CD4-positive, alpha-beta T cell treated with Interleukin-4 for 4 hours (primary cell): Measurements from ENCODE around the gene HNRNPL.
"Not testable (repeated sequence)": the region's sequence is repeated elsewhere in the genome, so short reads cannot be mapped to it uniquely, and the experiment has no call there.

Experiments
- DNase-seq: peaks from one replicate; pipeline ENCODE4 v3.0.0-alpha.2; 2020

The HNRNPL gene

DNA sequence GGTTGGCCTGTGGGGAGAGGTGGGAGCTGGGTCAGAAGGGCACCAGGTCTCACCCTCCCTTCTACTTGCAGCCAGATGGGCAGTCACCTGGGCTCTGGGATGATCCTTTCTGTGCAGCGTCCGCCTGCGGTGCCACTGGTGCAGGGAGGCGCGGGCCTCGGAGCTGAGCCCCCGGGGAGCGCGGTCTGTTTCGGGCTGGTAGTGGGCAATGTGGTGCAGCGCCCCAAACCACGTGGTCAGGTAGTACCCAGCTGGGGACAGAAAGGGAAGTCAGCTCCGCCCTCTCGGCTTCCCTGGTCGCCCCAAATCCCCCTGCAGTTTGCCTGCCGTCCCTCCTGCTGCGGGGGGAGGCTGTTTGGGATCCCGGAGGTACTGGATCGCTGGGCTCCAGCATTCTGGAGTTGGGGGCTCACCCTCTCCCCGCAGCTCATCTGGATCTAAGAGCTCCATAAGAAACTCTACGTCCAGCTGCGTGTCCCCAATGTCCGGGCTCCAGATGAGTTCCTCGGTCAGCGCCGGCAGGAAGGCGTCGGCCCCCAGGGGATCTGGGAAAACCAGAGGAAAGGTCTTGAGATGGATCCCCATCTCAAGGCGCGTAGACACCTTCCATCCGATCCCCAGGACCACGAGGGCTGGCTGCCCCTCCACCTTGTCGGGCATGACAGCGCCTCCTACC is 19.5 kb upstream of the HNRNPL start:
- DNase-seq = no peak

DNA sequence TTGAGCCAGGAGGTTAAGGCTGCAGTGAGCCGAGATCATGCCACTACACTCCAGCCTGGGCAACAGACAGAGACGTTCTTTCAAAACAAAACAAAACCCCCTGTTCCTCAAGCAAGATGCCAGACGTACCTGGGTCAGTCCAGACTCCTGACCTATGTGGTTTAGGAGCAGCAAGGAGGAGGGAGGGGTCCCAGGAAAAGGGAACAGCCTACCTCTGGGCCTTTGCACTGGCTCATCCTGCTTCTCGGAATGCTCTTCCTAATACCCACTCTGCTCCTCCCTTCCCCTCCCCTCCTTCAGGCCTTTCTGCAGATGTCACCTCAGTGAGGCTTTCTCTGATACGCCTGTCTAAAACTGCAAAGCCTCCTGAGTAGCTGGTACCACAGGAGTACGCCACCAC is 18.8 kb upstream of the HNRNPL start:
- no peak for DNase-seq

GRCh38 chr19:38867171-38867780 is 17.5 kb upstream of the HNRNPL start:
- no peak for DNase-seq

DNA sequence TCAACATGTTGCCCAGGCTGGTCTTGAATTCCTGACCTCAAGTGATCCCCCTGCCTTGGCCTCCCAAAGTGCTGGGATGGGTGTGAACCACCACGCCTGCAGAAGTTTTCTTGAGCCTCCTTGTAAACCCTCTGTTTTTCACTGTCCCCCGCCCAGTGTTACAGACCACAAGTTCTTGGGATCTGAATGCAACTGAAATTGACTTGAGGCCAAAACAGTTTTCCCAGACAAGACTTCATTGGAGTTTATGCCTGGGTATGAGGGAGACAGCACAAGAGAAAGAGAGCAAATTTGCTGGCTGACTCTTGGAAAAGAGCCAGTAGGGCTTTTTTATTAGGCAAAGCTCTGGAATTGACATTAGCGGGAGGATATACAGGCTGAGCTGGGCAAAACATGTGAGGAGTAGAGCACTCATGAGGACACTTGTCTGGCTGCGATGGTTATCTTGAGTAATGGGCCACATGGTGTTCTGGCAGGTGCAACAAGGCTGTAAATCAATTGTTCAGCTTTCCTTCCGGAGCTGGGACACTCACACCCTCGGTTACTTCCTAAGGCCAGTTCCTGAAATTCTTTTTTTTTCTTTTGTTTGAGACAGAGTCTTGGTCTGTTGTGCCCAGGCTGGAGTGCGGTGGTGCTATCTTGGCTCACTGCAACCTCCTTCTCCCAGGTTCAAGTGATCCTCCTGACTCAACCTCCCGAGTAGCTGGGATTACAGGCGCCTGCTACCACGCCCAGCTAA is 12.7 kb upstream of the HNRNPL start:
- no peak for DNase-seq

GRCh38 chr19:38861368-38861767 is 11.6 kb upstream of the HNRNPL start:
- DNase-seq = no peak

GRCh38 chr19:38859631-38860204 is 9.9 kb upstream of the HNRNPL start:
- DNase-seq = not testable (repeated sequence)

DNA sequence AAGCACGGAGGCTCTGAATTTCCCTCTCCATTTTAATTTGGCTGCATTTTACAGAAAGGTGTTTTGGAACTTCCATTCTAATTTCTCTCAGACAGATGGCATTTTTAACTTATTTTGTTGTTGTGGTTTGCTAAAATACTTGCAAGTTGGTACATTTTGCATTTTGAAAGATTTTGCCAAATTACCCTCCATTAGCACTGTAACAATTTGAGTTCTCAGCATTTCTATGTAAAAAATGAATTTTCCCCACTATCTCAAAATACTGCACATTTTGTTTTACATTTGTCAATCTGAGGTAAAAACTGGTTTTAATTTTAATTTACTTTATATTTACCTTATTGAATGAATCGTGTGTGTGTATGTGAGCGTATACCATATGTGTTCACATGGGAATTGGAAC is 7.0 kb upstream of the HNRNPL start:
- DNase-seq = no peak

DNA sequence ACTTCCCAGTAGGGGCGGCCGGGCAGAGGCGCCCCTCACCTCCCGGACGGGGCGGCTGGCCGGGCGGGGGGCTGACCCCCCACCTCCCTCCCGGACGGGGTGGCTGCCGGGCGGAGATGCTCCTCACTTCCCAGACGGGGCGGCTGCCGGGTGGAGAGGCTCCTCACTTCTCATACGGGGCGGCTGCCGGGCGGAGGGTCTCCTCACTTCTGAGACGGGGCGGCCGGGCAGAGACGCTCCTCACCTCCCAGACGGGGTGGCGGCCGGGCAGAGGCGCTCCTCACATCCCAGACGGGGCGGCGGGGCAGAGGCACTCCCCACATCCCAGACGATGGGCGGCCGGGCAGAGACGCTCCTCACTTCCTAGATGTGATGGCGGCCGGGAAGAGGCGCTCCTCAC is 6.0 kb upstream of the HNRNPL start:
- not testable (repeated sequence) for DNase-seq

- not testable (repeated sequence) for DNase-seq
Measured at GRCh38 chr19:38854961-38855360, 5.2 kb upstream of the HNRNPL start.

GRCh38 chr19:38853214-38853613 is 3.4 kb upstream of the HNRNPL start:
- no peak for DNase-seq

DNA sequence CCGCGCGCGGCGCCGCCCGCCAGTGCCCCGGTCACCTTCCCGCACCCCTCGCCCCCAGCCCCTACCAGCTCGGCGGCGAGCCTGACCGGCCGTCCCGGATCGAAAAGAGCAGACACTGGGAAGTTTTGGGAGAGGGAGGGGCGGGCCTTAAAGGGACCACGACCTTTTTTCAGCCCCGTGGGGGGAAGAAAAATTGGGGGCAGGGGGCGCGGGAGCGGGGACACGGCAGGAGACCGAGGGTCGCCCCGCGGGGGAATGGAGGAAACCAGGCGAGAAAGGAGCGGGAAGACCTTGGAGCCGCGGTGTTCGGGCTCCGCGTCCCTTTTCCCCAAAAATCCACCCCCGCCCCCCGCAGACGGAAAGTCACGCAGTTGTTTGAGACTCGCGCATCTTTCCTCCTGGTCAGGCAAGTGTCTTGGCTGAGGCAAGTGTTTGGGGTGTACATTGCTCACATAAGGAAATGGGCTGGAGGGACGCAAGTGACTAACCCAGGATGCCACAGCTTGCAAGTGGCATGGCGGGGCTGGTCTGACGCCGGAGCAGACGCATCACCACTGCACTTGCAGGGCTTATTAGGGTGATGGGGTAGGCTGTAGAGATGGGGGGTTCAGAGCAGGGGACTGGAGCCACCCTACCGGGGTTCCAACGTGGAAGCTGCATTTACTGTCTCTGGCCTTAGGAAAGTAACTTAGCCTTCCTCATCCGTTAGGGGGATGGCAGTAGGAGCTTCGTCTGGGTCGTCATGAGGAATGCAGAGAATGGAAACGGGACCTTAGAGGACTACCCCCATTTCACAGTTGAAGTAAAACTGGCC is 2.7 kb upstream of the HNRNPL start:
- peak; percentile 81 for DNase-seq

DNA sequence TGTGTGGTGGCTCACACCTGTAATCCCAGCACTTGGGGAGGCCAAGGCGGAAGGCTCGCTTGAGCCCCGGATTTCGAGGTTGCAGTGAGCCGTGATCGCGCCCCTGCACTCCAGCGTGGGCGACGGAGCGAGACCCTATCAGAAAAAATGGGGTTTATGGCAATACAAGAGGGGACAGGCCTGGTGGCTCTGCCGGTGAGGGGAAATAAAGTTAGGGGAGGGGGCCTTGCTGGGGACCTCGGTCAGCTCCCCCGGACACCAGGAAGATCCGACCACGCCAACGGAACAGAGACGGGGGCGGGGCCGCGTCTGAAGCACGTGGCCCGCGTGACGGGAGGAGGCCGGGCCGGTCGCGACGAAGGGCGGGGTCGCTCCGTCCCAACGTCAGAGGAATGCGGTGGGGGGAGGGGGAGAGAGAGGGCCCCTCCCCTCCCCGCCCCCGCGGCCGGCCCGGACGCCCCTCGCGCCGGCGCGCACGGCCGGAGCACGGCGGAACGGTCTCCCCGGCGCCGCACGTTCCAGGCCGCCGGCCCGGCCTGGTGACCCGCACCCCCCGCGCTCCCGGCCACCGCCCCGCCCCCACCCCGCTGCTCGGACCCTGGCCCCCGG is 1.9 kb upstream of the HNRNPL start:
- DNase-seq = peak; percentile 87

DNA sequence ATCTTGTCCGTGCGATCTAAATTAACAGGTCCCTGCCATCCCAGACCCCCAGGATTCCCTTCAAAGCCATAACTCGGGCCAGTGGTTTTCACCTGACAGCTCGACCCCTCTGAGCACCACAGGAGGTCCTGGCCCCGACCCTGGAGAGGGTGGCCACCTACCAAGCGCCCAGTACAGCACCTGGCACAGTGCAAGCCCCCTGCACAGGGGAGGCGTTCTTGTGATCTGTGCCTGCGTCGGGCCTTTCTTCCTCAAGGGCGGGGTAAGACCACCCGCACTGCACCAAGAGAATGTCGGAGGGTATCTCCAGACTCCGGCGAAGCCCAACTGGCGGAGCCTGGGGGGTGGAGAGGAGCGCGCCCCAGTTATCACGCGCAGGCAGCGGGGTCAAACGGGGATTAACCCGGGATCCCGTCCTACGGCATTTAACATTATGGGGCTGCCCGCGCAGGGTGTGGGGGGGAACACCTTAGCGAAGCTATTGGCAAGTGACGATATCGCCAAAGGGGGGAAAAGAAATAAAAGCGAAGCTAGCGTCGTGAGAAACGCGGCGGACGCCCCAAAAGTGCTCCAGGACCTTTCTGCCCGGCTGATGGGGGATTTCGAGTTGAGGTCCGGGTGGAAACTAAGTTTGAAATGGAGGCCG is 1.3 kb upstream of the HNRNPL start:
- no peak for DNase-seq

DNA sequence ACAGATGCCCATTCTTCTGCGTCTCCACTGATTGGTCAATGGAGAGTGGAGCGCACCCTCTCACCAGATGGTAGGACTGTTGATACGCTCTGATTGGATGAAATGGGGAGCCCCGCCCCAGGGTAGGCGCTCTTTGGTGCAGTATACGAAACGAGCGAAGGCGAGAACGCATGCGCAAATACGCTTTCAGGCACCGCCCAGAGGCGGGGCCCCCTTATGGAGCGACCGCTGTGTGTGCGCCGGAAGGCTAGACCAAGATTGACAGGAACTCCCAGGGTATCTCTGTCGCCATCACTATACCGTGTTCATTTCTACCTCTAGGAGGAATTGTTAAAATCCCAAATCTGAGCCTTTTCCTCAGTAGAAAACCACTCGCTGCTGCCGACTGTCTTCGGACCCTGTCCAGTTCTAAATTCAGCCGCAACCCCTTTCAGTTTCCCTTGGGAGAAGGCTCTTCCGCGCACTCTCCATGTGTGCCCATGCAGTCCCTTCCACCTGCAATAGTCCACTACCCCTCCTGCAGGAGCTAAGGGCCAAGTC is 720 bp upstream of the HNRNPL start:
- no peak for DNase-seq

- DNase-seq = peak; percentile 97
Measured at GRCh38 chr19:38849147-38849859, 483 bp downstream of the HNRNPL start.

GRCh38 chr19:38848299-38849146 is 1.3 kb downstream of the HNRNPL start:
- DNase-seq = no peak

- no peak for DNase-seq
Measured at GRCh38 chr19:38846097-38846496, 3.7 kb downstream of the HNRNPL start.

DNA sequence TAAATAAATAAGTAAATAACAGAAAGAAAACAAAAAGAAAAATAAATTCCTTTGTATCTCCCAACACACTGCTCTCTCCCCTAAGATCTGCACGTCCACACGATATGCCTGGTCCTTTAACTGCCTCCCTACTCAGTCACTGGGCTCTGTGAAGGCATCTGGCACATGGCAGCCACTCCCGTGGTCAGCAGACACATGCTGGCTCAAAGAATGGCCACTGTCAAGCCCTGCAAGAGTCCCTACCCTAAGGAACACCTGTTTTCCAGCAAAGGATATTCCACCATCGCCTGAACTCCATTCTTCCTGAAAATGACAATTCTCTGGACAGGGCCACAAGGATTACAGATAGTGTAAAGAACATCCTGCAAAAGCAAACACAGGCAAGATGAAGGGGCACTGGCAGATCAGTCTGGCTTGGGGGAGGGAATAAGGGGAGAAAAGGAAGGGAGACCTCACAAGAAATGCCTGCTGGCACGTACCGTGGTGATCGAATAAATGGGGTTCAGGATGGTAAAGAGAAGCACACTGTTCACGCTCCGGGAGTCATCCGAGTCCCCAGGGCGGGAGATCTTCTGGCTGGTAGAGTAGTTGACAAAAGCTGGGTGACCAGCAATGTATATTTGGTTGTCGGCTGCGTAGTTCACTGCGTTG is 4.3 kb downstream of the HNRNPL start:
- DNase-seq = no peak

- DNase-seq = no peak
Measured at GRCh38 chr19:38844093-38844686, 5.6 kb downstream of the HNRNPL start.
